Naive thymus-derived CD8-positive, alpha-beta T cell (primary cell): ENCODE measurements around the gene CFAP119. TPM values are rescaled to one million over a fixed set of nuclear protein-coding genes. Genes with fewer than 3 reads are reported as not detected.

ENCODE experiments used
- ATAC-seq, 2 donors: fragments of 150-1000 bp; cut with Tn5 transposase in 1 of 2; sonication (Bioruptor Pico), chemical (Tn5 transposase) in 1 of 2; 1 replicate in 1 of 2; 2 replicates in 1 of 2; pipeline ENCODE4 v1.10.0; 2021; ENCODE audit warnings: mild to moderate bottlenecking in 2 of 2, moderate library complexity in 2 of 2
- POLR2A ChIA-PET: fragments of 350-600 bp; sonication (Branson Sonifier 250); formaldehyde crosslinking; loops from one replicate; lab custom pipeline; 2021; ENCODE audit warnings: antibody characterized with exemption; lab: Charles Lee
- DNase-seq, 10 donors: peaks; one replicate each; pipeline versions ENCODE4 v3.0.0 to v3.0.0-alpha.2; 2020 to 2022
- H3K27ac Mint-ChIP-seq, 10 donors: one replicate each; pipeline ENCODE4 v1.8.0; 2020 to 2022; ENCODE audit warnings: mild to moderate bottlenecking in 10 of 10, mixed read lengths in 10 of 10, moderate library complexity in 4 of 10, inconsistent platforms in 1 of 10
- H3K27me3 Mint-ChIP-seq, 5 donors: one replicate each; pipeline ENCODE4 v1.8.0; 2021 to 2022; ENCODE audit warnings: mixed read lengths in 5 of 5
- H3K36me3 Mint-ChIP-seq, 3 donors: one replicate each; pipeline ENCODE4 v1.8.0; 2020 to 2022; ENCODE audit warnings: mixed read lengths in 3 of 3, mild to moderate bottlenecking in 2 of 3, inconsistent platforms in 1 of 3
- H3K4me1 Mint-ChIP-seq, 4 donors: one replicate each; pipeline ENCODE4 v1.8.0; 2021 to 2022; ENCODE audit warnings: mixed read lengths in 4 of 4
- H3K4me3 Mint-ChIP-seq, 10 donors: one replicate each; pipeline ENCODE4 v1.8.0; 2020 to 2022; ENCODE audit warnings: mild to moderate bottlenecking in 10 of 10, mixed read lengths in 10 of 10, moderate library complexity in 6 of 10, inconsistent platforms in 1 of 10
- H3K9me3 Mint-ChIP-seq, 9 donors: one replicate each; pipeline ENCODE4 v1.8.0; 2020 to 2022; ENCODE audit warnings: mixed read lengths in 9 of 9, mild to moderate bottlenecking in 3 of 9, inconsistent platforms in 1 of 9, moderate library complexity in 1 of 9
- polyA plus RNA-seq, 3 donors: library from polyadenylated mRNA; unstranded; fragments of 300-500 nt; fragmentation: Illumina TruSeq; gene quantifications; one replicate each; pipeline ENCODE4 v1.2.3, GENCODE V29; 2021
- total RNA-seq, 8 experiments: library from RNA in 2 of 8; stranded (reverse) in 2 of 8; gene quantifications; one replicate each; pipeline ENCODE4 v1.2.3 and lab custom pipeline; 2021 to 2026

Gene CFAP119
- total and polyA plus RNA-seq, 5 experiments from 2014 or later, result 0.11 to 4.1 (median 0.38) TPM

DNA sequence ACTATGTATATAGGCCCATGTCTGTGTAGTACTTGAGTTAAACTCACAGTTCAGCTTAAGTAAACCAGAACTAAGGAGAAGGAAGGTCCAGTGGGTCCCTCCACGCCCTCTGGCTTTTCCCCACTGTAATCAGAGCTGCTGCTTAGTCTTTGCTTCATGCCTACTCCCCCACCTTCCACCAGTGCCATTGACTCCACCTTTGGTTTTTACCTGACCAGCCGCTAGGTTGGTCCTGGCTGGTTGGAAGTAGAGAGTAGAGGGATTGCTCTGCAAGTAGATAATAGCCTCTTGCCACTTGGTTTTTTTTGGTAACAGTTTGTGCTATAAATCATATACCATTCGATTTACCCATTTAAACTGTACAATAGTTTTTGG lies 36.5 kb downstream of the CFAP119 start:
- Mint-ChIP-seq H3K36me3 (peaks cover 5 to 86% (median 31%) of the 10 kb centered on the region in 3 donors), H3K4me1 (peaks cover 11 to 36% (median 20%) of the 10 kb centered on the region in 4 donors), H3K4me3 (no peak overlapping the region), H3K27me3 (no peaks in the 10 kb centered on the region), H3K9me3 (no peaks in the 10 kb centered on the region), H3K27ac (peak overlapping the region in 5 of 10 donors; percentile 8 to 65 (median 48))
- POLR2A ChIA-PET, result interaction anchor here (1.6 kb wide), 1 partner anchor 67 kb away, joined by 5 read pairs; the partner anchor contains the start of gene FBRS
- no peak for ATAC-seq
- DNase-seq, result no peak

- Mint-ChIP-seq H3K4me3 (no peak overlapping the region), H3K27ac (peak overlapping the region in 6 of 10 donors; percentile 28 to 76 (median 56)), H3K4me1 (peaks cover 13 to 36% (median 25%) of the 10 kb centered on the region in 4 donors), H3K27me3 (no peaks in the 10 kb centered on the region), H3K36me3 (peaks cover 5 to 86% (median 30%) of the 10 kb centered on the region in 3 donors), H3K9me3 (no peaks in the 10 kb centered on the region)
- ATAC-seq (no peak), DNase-seq (no peak)
- POLR2A ChIA-PET, result interaction anchor here (0.6 to 1.6 kb wide), 3 partner anchors 23 to 66 kb away, joined by 5 to 6 read pairs (median 5); partner anchors contain the start of genes FBRS and PHKG2
These were observed 37.0 kb downstream of the CFAP119 start for GRCh38 chr16:30724641-30725417.

GRCh38 chr16:30723725-30724355 lies 38.0 kb downstream of the CFAP119 start:
- peak overlapping the region in 1 of 10 donors; percentile 5 for H3K4me3 Mint-ChIP-seq
- H3K27ac Mint-ChIP-seq, result peak overlapping the region in 9 of 10 donors; percentile 44 to 90 (median 73)
- DNase-seq (no peak), ATAC-seq (no peak)
- no peaks in the 10 kb centered on the region for H3K27me3 Mint-ChIP-seq
- H3K36me3 Mint-ChIP-seq, result peaks cover 0 to 85% (median 25%) of the 10 kb centered on the region in 3 donors
- peaks cover 14 to 36% (median 24%) of the 10 kb centered on the region in 4 donors for H3K4me1 Mint-ChIP-seq
- POLR2A ChIA-PET, result interaction anchor here (0.6 to 1.6 kb wide), 4 partner anchors 24 to 208 kb away, joined by 4 to 6 read pairs (median 5); partner anchors contain the start of genes FBRS and PHKG2
- H3K9me3 Mint-ChIP-seq, result no peaks in the 10 kb centered on the region

DNA sequence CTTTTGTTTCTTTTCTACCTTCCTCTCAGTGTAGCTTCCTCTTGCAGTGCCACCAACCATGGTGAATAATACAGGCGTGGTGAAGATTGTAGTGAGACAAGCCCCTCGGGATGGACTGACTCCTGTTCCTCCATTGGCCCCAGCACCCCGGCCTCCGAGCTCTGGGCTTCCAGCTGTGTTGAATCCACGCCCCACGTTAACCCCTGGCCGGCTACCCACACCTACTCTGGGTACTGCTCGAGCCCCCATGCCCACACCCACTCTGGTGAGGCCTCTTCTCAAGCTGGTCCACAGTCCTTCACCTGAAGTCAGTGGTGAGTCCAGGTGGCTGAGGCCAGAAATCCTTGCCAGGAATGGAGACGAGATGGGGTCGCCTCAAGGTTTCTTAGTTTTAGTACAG lies 38.9 kb downstream of the CFAP119 start:
- ATAC-seq (no peak), DNase-seq (no peak)
- POLR2A ChIA-PET, result interaction anchor here (1.6 kb wide), 1 partner anchor 25 kb away, joined by 6 read pairs; the partner anchor contains the start of gene PHKG2
- Mint-ChIP-seq H3K4me3 (no peak overlapping the region), H3K27me3 (no peaks in the 10 kb centered on the region), H3K9me3 (no peaks in the 10 kb centered on the region), H3K36me3 (peaks cover 0 to 88% (median 25%) of the 10 kb centered on the region in 3 donors), H3K27ac (peak overlapping the region in 3 of 10 donors; percentile 19 to 69 (median 46)), H3K4me1 (peaks cover 14 to 32% (median 24%) of the 10 kb centered on the region in 4 donors)

- Mint-ChIP-seq H3K27me3 (no peaks in the 10 kb centered on the region), H3K9me3 (no peaks in the 10 kb centered on the region), H3K4me1 (peaks cover 14 to 30% (median 23%) of the 10 kb centered on the region in 4 donors), H3K4me3 (no peak overlapping the region), H3K36me3 (peaks cover 0 to 91% (median 25%) of the 10 kb centered on the region in 3 donors), H3K27ac (peak overlapping the region in 8 of 10 donors; percentile 10 to 81 (median 46))
- no peak for DNase-seq
- POLR2A ChIA-PET, result no interaction called here
- peak in 1 of 2 donors; percentile 25 for ATAC-seq
These were observed 39.4 kb downstream of the CFAP119 start for GRCh38 chr16:30722443-30722842.

- POLR2A ChIA-PET, result interaction anchor here (1.0 kb wide), 1 partner anchor 181 kb away, joined by 3 read pairs; no protein-coding TSS in a partner anchor
- no peak for ATAC-seq
- Mint-ChIP-seq H3K4me3 (no peak overlapping the region), H3K27ac (peak overlapping the region in 8 of 10 donors; percentile 6 to 90 (median 48)), H3K36me3 (peaks cover 0 to 93% (median 31%) of the 10 kb centered on the region in 3 donors), H3K9me3 (no peaks in the 10 kb centered on the region), H3K27me3 (no peaks in the 10 kb centered on the region), H3K4me1 (peaks cover 21 to 37% (median 28%) of the 10 kb centered on the region in 4 donors)
- DNase-seq, result no peak
These were observed 40.3 kb downstream of the CFAP119 start for GRCh38 chr16:30721606-30722005.

- H3K4me1 Mint-ChIP-seq, result peaks cover 25 to 42% (median 31%) of the 10 kb centered on the region in 4 donors
- no peaks in the 10 kb centered on the region for H3K9me3 Mint-ChIP-seq
- no peak overlapping the region for H3K4me3 Mint-ChIP-seq
- no peaks in the 10 kb centered on the region for H3K27me3 Mint-ChIP-seq
- H3K27ac Mint-ChIP-seq, result peak overlapping the region in 5 of 10 donors; percentile 6 to 81 (median 44)
- no peak for DNase-seq
- H3K36me3 Mint-ChIP-seq, result peaks cover 3 to 96% (median 34%) of the 10 kb centered on the region in 3 donors
- POLR2A ChIA-PET, result interaction anchor here (1.0 kb wide), 1 partner anchor 181 kb away, joined by 3 read pairs; no protein-coding TSS in a partner anchor
- no peak for ATAC-seq
These were observed 40.7 kb downstream of the CFAP119 start for GRCh38 chr16:30721167-30721566.

DNA sequence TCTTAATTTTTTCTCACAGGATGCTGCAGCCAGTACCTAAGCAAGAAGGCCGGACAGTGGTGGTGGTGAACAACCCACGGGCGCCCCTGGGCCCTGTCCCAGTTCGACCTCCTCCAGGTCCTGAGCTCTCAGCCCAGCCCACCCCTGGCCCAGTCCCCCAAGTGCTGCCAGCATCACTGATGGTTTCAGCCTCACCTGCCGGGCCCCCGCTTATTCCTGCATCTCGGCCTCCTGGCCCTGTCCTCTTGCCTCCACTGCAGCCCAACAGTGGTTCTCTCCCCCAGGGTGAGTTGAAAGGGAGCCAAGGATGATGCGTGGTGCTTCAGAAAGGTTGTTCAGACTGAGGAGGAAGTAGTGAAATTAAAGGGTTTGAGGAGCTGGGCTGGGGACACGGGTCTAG lies 41.2 kb downstream of the CFAP119 start:
- H3K27ac Mint-ChIP-seq, result peak overlapping the region in 1 of 10 donors; percentile 82
- peaks cover 26 to 46% (median 34%) of the 10 kb centered on the region in 4 donors for H3K4me1 Mint-ChIP-seq
- no peak for DNase-seq
- peaks cover 7 to 96% (median 38%) of the 10 kb centered on the region in 3 donors for H3K36me3 Mint-ChIP-seq
- no peak overlapping the region for H3K4me3 Mint-ChIP-seq
- H3K9me3 Mint-ChIP-seq, result no peaks in the 10 kb centered on the region
- no peak for ATAC-seq
- POLR2A ChIA-PET, result interaction anchor here (1.4 kb wide), 1 partner anchor 9 kb away, joined by 3 read pairs; no protein-coding TSS in a partner anchor
- no peaks in the 10 kb centered on the region for H3K27me3 Mint-ChIP-seq

GRCh38 chr16:30720086-30720485 lies 41.8 kb downstream of the CFAP119 start:
- Mint-ChIP-seq H3K27ac (peak overlapping the region in 3 of 10 donors; percentile 28 to 84 (median 54)), H3K36me3 (peaks cover 11 to 97% (median 44%) of the 10 kb centered on the region in 3 donors), H3K4me1 (peaks cover 30 to 52% (median 35%) of the 10 kb centered on the region in 4 donors), H3K4me3 (no peak overlapping the region), H3K9me3 (no peaks in the 10 kb centered on the region), H3K27me3 (no peaks in the 10 kb centered on the region)
- DNase-seq (no peak), ATAC-seq (no peak)
- POLR2A ChIA-PET, result interaction anchor here (1.4 kb wide), 1 partner anchor 10 kb away, joined by 3 read pairs; no protein-coding TSS in a partner anchor

DNA sequence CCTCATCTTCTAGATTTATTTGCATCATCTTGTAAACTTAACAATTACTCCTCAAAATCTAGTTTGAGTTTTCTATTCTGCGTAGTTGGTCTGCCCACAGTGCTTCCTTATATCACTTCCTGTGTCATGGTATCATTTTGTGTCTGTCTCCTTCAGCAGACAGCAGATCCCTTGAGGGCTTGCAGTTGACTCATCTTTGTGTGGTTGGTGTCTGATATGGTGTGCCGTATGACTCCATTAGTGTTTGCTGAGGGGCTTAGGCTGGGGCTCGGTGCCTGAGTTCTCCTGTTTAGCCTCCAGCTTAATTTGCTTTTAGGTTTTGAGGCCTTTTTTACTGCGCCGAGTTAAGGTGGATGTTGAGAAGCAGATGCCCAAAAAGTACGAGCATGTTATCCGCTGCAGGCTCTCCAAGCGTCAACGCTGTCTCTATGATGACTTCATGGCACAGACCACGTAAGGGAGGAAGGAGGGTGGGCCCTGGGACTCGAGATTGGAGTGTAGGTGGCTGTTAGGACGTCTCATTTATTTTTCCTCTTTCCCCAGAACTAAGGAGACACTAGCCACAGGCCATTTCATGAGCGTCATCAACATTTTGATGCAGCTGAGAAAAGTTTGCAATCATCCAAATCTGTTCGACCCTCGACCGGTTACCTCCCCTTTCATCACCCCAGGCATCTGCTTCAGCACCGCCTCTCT lies 46.0 kb downstream of the CFAP119 start:
- Mint-ChIP-seq H3K27me3 (no peaks in the 10 kb centered on the region), H3K4me1 (peaks cover 29 to 39% (median 34%) of the 10 kb centered on the region in 4 donors), H3K27ac (peak overlapping the region; percentile 83 to 99 (median 93)), H3K9me3 (no peaks in the 10 kb centered on the region), H3K4me3 (peak overlapping the region; percentile 5 to 82 (median 67)), H3K36me3 (peaks cover 28 to 94% (median 49%) of the 10 kb centered on the region in 3 donors)
- POLR2A ChIA-PET, result no interaction called here
- ATAC-seq (peak; percentile 93 to 98), DNase-seq (peak in 9 of 10 donors; percentile 9 to 71 (median 35))

DNA sequence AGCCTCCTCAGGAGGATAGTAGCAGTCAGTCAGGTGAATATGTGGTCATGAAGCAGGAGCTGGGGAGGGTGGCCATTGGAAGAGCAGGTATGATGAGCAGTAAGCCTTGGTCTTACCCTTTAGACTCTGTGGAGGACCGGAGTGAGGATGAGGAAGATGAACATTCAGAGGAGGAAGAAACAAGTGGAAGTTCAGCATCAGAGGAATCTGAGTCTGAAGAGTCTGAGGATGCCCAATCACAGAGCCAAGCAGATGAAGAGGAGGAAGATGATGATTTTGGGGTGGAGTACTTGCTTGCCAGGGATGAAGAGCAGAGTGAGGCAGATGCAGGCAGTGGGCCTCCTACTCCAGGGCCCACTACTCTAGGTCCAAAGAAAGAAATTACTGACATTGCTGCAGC lies 50.1 kb downstream of the CFAP119 start:
- peak overlapping the region in 7 of 10 donors; percentile 11 to 79 (median 54) for H3K27ac Mint-ChIP-seq
- peaks cover 34 to 95% (median 54%) of the 10 kb centered on the region in 3 donors for H3K36me3 Mint-ChIP-seq
- peak overlapping the region in 1 of 10 donors; percentile 38 for H3K4me3 Mint-ChIP-seq
- POLR2A ChIA-PET, result interaction anchor here (1.7 kb wide), 1 partner anchor 12 kb away, joined by 6 read pairs; the partner anchor contains the start of gene SRCAP
- peak in 1 of 10 donors; percentile 6 for DNase-seq
- H3K27me3 Mint-ChIP-seq, result no peaks in the 10 kb centered on the region
- H3K9me3 Mint-ChIP-seq, result no peaks in the 10 kb centered on the region
- peaks cover 22 to 30% (median 26%) of the 10 kb centered on the region in 4 donors for H3K4me1 Mint-ChIP-seq
- no peak for ATAC-seq
